Measurements from ENCODE around the gene AEN. TPM values are rescaled to one million over a fixed set of nuclear protein-coding genes. Genes with fewer than 3 reads are reported as not detected.

AEN gene
- total RNA-seq, 1 donor from 2014 or later: 34.6 TPM

GRCh38 chr15:88616240-88616639 lies 4.9 kb upstream of the AEN start:
- ATAC-seq: no peak
- Histone ChIP-seq H3K4me3 (no peak overlapping the region), H3K36me3 (no peaks in the 10 kb centered on the region), H3K27ac (no peak overlapping the region), H3K27me3 (no peaks in the 10 kb centered on the region), H3K4me1 (no peaks in the 10 kb centered on the region), H3K9me3 (no peaks in the 10 kb centered on the region)
- no peak for DNase-seq
- intact Hi-C loops (cut with DNase I): no loop called here
- TF ChIP-seq, protein P1, sequence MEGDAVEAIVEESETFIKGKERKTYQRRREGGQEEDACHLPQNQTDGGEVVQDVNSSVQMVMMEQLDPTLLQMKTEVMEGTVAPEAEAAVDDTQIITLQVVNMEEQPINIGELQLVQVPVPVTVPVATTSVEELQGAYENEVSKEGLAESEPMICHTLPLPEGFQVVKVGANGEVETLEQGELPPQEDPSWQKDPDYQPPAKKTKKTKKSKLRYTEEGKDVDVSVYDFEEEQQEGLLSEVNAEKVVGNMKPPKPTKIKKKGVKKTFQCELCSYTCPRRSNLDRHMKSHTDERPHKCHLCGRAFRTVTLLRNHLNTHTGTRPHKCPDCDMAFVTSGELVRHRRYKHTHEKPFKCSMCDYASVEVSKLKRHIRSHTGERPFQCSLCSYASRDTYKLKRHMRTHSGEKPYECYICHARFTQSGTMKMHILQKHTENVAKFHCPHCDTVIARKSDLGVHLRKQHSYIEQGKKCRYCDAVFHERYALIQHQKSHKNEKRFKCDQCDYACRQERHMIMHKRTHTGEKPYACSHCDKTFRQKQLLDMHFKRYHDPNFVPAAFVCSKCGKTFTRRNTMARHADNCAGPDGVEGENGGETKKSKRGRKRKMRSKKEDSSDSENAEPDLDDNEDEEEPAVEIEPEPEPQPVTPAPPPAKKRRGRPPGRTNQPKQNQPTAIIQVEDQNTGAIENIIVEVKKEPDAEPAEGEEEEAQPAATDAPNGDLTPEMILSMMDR (IDR thresholded peaks at IDR 0.05): no peak

GRCh38 chr15:88617031-88617722 lies 4.0 kb upstream of the AEN start:
- ATAC-seq: no peak
- H3K4me3 ChIP-seq: no peak overlapping the region
- no peaks in the 10 kb centered on the region for H3K27me3 ChIP-seq
- H3K4me1 ChIP-seq: peaks cover 3% of the 10 kb centered on the region
- TF ChIP-seq, protein P1 (IDR thresholded peaks at IDR 0.05): no peak
- no peak for DNase-seq
- no peak overlapping the region for H3K27ac ChIP-seq
- no peaks in the 10 kb centered on the region for H3K36me3 ChIP-seq
- intact Hi-C loops (cut with DNase I): no loop called here
- no peaks in the 10 kb centered on the region for H3K9me3 ChIP-seq

DNA sequence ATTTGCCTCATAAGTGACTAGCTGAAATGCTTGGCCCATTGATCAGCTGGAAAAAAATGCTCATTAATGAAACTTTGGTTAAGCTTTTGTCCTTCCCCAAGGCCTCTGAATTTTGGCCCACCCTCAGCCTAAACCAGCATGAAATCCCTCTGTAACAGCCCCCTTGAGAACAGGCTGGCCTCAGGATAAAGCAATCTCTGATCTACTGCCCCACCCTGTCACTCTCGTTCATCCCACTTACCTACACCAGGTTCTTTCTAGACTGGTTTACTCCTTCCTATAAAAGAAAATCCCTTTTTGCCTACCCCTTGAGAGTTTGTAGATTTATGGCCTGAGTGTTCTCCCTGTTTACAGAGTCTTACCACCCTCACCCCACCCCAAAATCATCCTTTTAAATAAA lies 3.4 kb upstream of the AEN start:
- no peak overlapping the region for H3K27ac ChIP-seq
- TF ChIP-seq, protein P1 (IDR thresholded peaks at IDR 0.05): no peak
- H3K36me3 ChIP-seq: no peaks in the 10 kb centered on the region
- no peak for DNase-seq
- ATAC-seq: no peak
- intact Hi-C loops (cut with DNase I): no loop called here
- peaks cover 9% of the 10 kb centered on the region for H3K4me1 ChIP-seq
- H3K9me3 ChIP-seq: no peaks in the 10 kb centered on the region
- no peak overlapping the region for H3K4me3 ChIP-seq
- no peaks in the 10 kb centered on the region for H3K27me3 ChIP-seq

GRCh38 chr15:88618686-88619085 lies 2.5 kb upstream of the AEN start:
- DNase-seq (no peak), ATAC-seq (no peak)
- intact Hi-C loops (cut with DNase I): no loop called here
- TF ChIP-seq, protein P1 (IDR thresholded peaks at IDR 0.05): no peak
- H3K27ac ChIP-seq: no peak overlapping the region
- no peak overlapping the region for H3K4me3 ChIP-seq
- no peaks in the 10 kb centered on the region for H3K9me3 ChIP-seq
- H3K4me1 ChIP-seq: peaks cover 18% of the 10 kb centered on the region
- no peaks in the 10 kb centered on the region for H3K27me3 ChIP-seq
- H3K36me3 ChIP-seq: no peaks in the 10 kb centered on the region

GRCh38 chr15:88619796-88620195 lies 1.3 kb upstream of the AEN start:
- DNase-seq: no peak
- H3K4me3 ChIP-seq: no peak overlapping the region
- no peaks in the 10 kb centered on the region for H3K27me3 ChIP-seq
- no peak for ATAC-seq
- TF ChIP-seq, protein P1 (IDR thresholded peaks at IDR 0.05): no peak
- H3K36me3 ChIP-seq: no peaks in the 10 kb centered on the region
- intact Hi-C loops (cut with DNase I): no loop called here
- peaks cover 29% of the 10 kb centered on the region for H3K4me1 ChIP-seq
- H3K27ac ChIP-seq: no peak overlapping the region
- no peaks in the 10 kb centered on the region for H3K9me3 ChIP-seq
